GM19455 (cell line): Measurements from ENCODE around the gene SLC27A1.
"Not testable (repeated sequence)": the region's sequence is repeated elsewhere in the genome, so short reads cannot be mapped to it uniquely, and the experiment has no call there.

Experiments used
- ATAC-seq: cut with Tn5 transposase; IDR thresholded peaks from one replicate; pipeline ENCODE4 v1.9.1; 2021; ENCODE audit not compliant: unreplicated experiment

The SLC27A1 gene

DNA sequence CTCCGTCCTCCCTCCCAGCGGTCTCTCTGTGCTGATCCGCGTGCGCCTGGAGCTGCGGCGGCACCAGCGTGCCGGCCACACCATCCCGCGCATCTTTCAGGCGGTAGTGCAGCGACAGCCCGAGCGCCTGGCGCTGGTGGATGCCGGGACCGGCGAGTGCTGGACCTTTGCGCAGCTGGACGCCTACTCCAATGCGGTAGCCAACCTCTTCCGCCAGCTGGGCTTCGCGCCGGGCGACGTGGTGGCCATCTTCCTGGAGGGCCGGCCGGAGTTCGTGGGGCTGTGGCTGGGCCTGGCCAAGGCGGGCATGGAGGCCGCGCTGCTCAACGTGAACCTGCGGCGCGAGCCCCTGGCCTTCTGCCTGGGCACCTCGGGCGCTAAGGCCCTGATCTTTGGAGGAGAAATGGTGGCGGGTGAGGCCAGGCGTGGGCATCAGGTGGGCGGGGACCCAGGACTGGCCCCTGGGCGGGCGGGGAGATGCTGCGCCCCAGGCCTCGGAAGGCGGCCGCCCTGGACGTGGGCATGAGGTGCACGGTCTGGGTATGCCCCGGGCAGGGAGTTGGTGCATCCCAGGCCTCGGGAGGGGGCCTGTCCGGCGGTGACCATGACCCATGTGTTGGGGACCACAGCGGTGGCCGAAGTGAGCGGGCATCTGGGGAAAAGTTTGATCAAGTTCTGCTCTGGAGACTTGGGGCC lies 16.4 kb downstream of the SLC27A1 start:
- no peak for ATAC-seq

DNA sequence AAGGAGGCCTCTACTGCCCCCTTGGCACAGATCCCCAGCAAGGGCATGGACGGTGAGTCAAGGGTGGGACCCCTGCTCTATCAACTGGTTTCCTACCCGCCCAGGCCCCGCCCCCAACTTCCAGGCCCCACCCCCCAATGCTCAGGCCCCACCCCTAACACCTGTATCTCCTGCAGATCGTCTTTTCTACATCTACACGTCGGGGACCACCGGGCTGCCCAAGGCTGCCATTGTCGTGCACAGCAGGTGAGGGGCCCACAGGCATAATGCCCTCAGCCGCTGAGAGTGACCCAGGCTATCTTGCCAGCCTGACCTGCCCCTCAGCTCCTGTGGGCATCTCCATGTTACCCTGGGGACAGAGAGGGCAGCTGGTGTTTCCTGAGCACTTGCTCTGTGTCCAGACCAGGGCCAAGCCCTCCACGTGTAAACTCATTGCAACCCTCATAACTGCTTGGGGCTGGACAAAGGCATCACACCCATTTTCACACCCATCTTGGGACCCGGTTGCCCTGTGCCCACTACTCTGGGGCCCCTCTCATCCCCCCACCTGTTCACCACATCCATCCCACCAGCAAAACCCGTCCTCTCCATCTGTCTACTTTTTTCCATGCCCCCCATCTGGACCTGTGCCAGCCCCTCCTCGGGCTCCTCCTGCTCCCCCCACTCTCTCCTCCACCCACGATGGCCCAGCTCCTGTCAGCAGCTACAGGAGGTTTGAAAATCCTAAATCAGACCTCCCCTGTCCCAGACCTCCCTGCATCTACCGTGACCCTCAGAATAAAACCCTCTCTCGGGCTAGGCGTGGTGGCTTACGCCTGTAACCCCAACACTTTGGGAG lies 17.2 kb downstream of the SLC27A1 start:
- ATAC-seq, result no peak

DNA sequence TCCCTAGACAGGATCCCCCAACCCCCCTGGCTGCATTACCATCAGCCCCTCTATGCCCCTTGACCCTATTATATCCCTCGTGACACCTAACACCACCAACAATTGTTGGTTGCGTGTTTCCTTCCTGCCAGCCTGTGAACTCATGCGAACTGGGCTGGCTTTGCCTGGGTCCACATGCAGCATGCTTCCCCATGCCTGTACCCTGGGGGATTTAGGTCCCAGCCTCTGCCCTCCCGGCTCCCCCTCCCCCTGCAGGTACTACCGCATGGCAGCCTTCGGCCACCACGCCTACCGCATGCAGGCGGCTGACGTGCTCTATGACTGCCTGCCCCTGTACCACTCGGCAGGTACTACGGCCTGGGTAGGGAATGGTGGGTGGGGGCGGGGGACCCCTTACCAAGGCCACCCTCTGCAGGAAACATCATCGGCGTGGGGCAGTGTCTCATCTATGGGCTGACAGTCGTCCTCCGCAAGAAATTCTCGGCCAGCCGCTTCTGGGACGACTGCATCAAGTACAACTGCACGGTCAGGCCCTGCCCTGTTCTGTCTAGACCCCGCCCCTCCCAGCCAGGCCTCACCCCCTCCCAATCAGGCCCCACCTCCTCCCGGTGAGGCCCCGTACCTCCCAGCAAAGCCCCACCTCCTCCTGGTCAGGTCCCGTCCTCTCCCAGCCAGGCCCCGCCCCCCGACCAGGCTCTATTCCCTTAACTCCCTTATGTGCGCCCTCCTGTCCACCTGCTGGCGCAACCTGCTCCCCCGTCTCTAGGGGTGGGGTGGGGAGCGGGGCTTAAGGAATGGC lies 18.5 kb downstream of the SLC27A1 start:
- no peak for ATAC-seq

DNA sequence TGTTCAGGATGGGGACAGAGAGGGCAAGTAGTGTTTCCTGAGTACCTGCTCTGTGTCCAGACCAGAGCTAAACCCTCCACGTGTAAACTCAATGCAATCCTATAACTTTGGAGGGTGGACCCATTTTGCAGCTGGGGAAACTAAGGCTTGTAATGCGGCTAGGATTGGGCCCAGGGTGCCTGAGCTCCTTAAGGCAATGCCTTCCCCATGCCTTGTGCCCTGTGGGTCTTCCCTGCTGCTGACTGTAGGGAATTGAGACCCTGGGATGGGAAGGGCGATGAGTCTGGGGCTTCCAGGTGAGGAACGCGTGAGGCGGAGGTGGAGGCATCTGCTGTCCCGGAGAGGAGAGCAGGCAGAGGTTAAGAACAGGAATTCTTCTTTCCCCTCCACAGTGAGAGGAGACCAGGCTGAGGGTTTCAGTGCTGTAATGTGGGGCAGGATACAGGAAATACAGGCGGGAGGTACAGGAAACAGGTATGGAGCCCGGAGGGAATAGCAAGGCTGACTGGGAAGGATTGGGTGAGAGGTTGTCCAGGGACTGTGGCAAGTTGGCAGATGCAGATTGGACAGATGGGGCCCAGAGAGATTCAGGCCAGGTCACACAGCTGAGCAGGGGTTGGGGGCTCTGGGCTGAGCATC lies 19.2 kb downstream of the SLC27A1 start:
- ATAC-seq, result no peak

DNA sequence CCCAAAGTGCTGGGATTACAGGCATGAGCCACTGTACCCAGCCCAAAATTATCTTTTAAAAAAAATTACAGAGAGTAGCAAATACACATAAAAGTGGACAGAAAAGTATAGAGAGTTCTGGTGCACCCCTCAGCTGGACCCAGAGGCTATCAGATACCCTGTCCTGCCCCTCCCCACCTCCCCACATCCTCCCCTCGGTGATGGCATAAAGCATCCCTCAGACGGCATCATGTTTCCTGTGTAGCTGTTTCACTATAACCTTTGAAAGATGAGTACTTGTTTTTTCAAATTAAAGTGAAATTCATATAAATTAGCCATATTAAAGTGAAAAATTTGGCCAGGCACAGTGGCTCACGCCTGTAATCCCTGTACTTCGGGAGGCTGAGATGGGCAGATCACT lies 20.1 kb downstream of the SLC27A1 start:
- ATAC-seq, result no peak

DNA sequence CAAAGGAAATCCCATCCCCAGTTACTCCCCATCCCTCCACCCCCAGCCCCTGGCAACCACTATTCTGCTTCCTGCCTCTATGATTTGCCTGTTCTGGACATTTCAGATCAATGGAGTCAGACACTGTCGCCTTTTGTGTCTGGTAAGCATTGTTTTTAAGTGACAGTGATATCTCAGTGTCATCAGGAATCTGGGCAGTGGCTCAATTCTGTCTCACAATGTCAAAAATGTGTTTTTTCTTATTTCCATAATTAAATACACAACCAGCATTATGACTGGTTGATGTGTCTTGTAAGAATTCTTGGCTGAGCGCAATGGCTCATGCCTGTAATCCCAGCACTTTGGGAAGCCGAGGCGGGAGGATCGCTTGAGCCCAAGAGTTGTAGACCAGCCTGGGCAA lies 21.0 kb downstream of the SLC27A1 start:
- ATAC-seq, result no peak

DNA sequence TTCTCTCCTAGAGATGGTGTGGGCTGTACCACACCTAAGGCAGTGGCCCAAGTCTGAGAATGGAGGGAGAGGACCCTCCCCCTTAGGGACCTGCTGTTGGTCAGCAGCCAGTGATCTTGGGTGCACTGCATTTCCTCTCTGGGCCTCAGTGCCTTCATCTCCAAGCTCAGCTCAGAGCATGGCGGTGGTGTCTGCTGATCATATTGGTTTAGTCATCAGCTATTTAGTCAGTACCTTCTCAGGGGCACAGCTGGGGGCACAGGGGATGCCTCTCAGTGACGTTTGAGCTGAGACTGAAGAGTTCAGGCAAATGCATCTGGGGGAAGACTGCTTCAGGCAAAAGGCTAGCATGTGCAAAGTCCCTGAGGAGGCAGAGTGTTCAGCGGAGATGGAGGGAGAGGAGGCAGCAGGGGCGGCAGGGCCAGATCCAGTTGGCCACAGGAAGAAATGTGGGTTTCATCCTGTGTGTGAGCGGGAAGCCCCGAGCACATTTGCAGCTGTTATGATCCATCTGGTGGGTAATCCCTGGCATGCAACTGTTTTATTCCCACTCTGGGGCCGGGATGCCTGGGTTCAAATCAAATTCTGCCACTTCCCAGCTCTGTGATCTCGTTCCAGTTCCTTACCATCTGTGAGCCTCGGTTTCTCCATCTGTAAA lies 25.4 kb downstream of the SLC27A1 start:
- ATAC-seq, result no peak

DNA sequence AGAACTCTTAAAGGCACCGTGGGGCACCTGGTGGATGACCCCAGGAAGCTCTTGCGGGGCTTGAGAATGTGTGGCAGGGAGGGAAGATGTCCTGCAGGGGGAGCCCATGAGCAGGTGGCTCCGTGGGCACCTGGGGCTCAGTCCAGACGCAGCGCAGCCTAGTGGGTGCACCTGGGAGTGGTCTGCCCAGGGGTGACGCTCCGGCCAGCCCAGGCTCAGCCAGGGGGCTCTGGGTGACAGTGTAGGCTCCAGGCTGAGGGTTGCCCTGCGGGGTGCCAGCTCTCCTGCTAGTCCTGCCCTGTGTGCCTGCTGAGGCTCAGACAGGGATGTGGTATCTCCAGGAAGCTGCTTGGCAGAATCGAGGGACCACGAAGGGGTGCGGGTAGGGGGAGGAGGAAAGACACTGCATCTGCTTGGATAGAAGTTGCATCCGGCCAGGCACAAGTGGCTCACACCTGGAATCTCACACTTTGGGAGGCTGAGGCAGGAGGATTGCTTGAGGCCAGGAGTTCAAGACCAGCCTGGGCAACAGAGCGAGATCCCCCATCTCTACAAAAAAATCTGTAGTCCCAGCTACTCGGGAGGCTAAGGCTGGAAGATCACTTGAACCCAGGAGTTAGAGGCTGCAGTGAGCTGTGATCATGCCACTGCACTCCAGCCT lies 26.1 kb downstream of the SLC27A1 start:
- ATAC-seq, result no peak

DNA sequence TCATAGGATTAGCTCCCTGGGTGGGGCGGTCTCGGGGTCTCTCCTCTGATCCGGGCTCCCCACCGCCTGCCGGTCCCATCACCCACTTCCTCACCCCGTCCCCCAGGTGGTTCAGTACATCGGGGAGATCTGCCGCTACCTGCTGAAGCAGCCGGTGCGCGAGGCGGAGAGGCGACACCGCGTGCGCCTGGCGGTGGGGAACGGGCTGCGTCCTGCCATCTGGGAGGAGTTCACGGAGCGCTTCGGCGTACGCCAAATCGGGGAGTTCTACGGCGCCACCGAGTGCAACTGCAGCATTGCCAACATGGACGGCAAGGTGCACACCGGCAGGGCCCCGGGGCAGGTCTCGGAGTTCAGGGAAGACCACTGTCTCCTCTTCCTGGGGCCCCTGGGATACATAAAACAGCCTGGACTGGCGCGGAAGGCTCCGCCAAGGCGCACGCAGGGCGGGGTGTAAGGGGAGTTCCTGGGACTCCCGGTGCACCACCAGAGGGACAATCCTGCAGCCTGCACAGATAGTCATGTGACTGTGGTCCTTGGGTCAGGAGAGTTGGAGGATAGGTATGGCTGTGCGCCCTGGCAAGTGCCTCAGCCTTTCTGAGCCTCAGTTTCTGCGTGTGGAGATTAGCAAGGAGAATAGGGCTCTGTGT lies 26.9 kb downstream of the SLC27A1 start:
- no peak for ATAC-seq

DNA sequence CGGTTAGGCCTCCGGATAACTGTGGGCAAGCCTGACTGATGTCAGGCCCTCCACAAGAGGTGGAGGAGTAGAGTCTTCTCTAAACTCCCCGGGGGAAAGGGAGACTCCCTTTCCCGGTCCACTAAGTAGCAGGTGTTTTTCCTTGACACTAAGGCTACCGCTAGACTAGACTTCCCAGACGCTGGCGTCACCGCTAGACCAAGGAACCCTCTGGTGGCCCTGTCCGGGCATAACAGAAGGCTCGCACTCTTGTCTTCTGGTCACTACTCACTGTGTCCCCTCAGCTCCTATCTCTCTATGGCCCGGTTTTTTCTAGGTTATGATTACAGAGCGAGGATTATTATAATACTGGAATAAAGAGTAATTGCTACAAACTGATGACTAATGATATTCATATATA lies 28.7 kb downstream of the SLC27A1 start:
- ATAC-seq, result not testable (repeated sequence)

DNA sequence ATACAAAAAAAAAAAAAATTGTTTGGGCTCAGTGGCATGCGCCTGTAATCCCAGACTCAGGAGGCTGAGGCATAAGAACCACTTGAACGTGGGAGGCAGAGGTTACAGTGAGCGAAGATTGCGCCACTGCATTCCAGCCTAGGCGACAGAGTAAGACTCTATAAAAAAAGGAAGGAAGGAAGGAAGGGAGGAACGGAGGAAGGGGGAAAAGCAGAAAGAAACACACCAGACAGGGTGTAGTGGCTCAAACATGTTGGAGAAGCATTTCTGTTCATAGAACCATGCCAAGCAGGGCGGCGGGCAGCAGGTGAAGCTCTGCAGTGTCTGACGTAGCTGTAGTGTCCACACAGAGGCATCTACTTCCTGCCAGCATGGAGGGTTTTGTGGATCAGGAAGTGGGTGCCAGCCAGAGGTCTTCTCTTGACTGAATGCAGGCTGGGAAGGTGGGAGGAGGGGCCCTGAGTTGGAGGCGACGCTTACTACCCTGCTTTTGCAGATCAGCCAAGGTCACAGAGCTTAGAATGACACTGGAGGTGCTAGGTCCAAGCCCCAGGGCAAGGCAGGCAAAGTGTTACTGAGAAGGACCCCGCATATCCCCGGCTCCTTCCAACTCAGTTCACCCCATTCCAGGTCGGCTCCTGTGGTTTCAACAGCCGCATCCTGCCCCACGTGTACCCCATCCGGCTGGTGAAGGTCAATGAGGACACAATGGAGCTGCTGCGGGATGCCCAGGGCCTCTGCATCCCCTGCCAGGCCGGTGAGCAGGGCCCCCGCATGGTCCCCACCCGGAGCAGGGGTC lies 29.5 kb downstream of the SLC27A1 start:
- ATAC-seq, result no peak

DNA sequence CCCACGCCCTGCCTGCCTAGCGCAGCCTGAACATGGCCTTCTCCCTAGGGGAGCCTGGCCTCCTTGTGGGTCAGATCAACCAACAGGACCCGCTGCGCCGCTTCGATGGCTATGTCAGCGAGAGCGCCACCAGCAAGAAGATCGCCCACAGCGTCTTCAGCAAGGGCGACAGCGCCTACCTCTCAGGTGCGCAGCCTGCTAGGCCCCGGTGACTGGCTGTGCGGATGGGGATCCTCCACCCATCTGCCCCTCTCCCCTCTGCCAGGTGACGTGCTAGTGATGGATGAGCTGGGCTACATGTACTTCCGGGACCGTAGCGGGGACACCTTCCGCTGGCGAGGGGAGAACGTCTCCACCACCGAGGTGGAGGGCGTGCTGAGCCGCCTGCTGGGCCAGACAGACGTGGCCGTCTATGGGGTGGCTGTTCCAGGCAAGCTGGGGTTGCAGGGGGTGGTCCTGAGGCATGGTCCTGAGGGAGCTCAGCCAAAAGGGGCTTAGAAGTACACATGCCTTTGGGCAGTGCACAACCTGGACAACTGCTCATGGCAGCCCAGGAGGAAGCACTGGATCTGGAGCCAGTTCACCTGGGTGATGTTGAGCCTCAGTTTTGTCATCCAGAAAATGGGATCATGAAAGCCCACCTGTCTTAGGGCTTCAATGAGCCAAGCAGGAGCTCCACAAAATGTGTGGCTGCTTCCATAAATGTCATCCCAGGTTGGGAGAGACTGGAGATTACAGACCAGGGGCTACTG lies 30.3 kb downstream of the SLC27A1 start:
- ATAC-seq, result no peak

DNA sequence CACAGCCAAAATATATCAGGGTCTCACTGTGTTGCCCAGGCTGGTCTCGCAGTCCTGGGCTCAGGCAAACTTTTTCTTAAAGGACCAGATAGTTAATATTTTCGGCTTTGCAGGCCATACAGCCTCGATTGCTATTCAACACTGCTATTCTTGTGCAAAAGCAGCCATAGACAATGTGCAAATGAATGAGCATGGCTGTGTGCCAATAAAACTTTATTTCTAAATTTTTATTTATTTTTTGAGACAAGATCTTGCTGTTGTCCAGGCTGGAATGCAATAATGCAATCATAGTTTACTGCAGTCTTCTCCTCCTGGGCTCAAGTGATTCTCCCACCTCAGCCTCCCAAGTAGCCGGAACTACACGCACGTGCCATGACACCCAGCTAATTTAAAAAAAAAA lies 32.9 kb downstream of the SLC27A1 start:
- no peak for ATAC-seq

DNA sequence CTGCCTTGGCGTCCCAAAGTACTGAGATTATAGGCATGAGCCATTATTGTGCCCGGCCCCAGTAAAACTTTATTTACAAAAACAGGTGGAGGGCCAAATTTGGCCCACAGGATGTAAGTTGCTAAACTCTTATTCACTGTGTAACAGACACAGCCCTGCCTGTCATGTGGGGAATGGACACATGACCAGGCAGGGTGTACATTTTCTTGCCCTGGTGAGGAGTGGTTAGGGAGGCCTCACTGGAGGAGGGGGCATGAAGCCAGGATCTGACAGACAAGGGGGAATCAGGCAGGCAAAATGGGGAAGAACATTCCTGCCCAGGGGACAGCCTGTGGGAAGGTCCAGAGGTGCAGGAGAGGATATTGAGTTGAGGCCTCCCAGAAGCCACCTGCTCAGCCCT lies 33.7 kb downstream of the SLC27A1 start:
- ATAC-seq, result no peak

DNA sequence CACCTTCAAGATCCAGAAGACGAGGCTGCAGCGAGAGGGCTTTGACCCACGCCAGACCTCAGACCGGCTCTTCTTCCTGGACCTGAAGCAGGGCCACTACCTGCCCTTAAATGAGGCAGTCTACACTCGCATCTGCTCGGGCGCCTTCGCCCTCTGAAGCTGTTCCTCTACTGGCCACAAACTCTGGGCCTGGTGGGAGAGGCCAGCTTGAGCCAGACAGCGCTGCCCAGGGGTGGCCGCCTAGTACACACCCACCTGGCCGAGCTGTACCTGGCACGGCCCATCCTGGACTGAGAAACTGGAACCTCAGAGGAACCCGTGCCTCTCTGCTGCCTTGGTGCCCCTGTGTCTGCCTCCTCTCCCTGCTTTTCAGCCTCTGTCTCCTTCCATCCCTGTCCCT lies 34.1 kb downstream of the SLC27A1 start:
- ATAC-seq, result no peak

DNA sequence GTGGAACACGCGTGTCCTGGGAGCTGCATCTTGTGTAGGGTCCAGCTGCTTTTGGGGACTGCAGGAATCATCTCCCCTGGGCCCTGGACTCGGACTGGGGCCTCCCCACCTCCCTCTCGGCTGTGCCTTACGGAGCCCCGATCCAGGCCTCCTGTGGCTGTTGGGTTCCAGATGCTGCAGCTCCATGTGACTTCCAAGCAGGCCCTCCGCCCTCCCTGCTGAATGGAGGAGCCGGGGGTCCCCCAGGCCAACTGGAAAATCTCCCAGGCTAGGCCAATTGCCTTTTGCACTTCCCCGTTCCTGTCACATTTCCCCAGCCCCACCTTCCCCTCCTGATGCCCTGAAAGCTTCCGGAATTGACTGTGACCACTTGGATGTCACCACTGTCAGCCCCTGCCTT lies 34.9 kb downstream of the SLC27A1 start:
- no peak for ATAC-seq

DNA sequence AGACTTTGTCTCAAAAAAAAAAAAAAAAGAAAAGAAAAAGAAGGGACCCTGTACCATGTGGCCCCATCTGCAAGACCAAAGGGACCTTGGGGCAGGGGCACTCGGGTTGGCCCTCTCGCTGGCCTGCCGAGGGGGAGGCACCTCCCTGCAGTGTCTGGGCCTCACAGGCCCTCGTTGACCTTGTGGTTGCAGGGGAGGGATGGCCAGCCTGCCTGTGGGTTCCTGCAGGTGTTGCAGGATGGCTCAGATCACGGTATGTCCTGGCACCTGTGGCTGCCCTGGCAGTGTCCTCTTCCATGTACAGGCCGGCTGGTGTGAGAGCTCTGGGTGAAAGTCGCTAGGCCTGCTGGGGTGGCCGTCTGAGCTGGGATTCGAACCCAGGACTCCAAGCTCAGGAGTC lies 36.4 kb downstream of the SLC27A1 start:
- ATAC-seq, result no peak

DNA sequence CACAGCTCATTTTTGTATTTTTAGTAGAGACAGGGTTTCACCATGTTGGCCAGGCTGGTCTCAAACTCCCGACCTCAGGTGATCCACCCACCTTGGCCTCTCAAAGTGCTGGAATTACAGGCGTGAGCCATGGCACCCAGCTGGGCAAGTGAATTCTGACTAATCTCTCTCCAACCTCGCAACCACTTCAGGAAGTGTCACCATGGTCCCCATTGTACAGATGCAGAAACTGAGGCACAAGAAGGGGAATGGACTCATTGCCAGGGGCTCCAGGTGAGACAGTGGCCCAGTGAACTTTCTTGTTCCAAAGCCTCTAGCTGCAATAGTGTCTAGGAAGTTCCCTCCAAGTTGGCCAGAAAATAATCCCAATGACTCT lies 38.2 kb downstream of the SLC27A1 start:
- ATAC-seq, result not testable (repeated sequence)
